Measurements from ENCODE around the gene NFIB. TPM values are rescaled to one million over a fixed set of nuclear protein-coding genes. Genes with fewer than 3 reads are reported as not detected.

NFIB gene
- total RNA-seq, 1 experiment from 2014 or later = 14.3 TPM

DNA sequence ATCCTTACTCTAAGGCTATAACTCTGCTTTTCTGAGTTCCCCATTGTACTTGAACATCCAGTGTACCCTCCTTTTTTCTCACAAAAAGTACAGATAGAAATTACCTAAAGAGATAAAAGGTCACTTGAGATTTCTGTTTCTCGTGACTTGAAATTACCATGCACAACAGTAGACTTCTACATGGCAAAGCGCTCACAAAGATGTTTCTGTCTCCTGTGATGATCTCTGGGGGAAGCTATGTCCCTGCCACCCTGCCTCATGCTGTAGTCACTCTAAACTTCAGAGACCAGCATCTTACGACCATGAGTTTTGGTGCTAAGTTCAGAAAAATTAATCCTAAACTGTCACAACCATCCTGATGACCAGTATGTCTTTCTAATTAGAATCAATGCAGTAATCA lies 36.2 kb downstream of the NFIB start:
- Mint-ChIP-seq H3K9me3 (no peaks in the 10 kb centered on the region), H3K27ac (no peak overlapping the region), H3K27me3 (ENCODE audit: low read depth) (no peaks in the 10 kb centered on the region), H3K36me3 (ENCODE audit: insufficient read depth in 1 of 3, low read depth in 3 of 3) (no peaks in the 10 kb centered on the region), H3K4me3 (no peak overlapping the region), H3K4me1 (peaks cover 49 to 56% of the 10 kb centered on the region in 2 experiments)
- H3T11ph ChIP-seq (ENCODE audit: low read length) = no peak overlapping the region
- no peak overlapping the region for H3K23ac ChIP-seq (ENCODE audit: insufficient read length, low read depth, low read length)
- no peak overlapping the region for H2BK15ac ChIP-seq (ENCODE audit: low read depth, low read length)
- no peaks in the 10 kb centered on the region for H3K79me1 ChIP-seq (ENCODE audit: insufficient read depth, low read depth, low read length, poor library complexity, severe bottlenecking)
- H4K5ac ChIP-seq (ENCODE audit: insufficient read length, low read depth, low read length) = no peak overlapping the region
- no peak overlapping the region for H3K9ac ChIP-seq (ENCODE audit: extremely low read depth, insufficient read length, low read length)
- TF ChIP-seq, protein P1, sequence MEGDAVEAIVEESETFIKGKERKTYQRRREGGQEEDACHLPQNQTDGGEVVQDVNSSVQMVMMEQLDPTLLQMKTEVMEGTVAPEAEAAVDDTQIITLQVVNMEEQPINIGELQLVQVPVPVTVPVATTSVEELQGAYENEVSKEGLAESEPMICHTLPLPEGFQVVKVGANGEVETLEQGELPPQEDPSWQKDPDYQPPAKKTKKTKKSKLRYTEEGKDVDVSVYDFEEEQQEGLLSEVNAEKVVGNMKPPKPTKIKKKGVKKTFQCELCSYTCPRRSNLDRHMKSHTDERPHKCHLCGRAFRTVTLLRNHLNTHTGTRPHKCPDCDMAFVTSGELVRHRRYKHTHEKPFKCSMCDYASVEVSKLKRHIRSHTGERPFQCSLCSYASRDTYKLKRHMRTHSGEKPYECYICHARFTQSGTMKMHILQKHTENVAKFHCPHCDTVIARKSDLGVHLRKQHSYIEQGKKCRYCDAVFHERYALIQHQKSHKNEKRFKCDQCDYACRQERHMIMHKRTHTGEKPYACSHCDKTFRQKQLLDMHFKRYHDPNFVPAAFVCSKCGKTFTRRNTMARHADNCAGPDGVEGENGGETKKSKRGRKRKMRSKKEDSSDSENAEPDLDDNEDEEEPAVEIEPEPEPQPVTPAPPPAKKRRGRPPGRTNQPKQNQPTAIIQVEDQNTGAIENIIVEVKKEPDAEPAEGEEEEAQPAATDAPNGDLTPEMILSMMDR (conservative IDR thresholded peaks at IDR 0.05) = no peak
- no peak overlapping the region for H2AFZ ChIP-seq (ENCODE audit: low read length)
- no CpG with 5 or more reads among the region's 3 CpGs for WGBS (ENCODE audit: extremely low coverage, insufficient read length, low lambda C conversion rate)
- H3K9me3 ChIP-seq (ENCODE audit: control insufficient read depth, low read depth, low read length) = no peaks in the 10 kb centered on the region
- peaks cover 10% of the 10 kb centered on the region for H3K4me1 ChIP-seq (ENCODE audit: insufficient read depth, low read length)
- H2BK20ac ChIP-seq (ENCODE audit: low read depth, low read length, poor library complexity, severe bottlenecking) = no peak overlapping the region
- H3K23me2 ChIP-seq (ENCODE audit: insufficient read length, low read depth, low read length, poor library complexity, severe bottlenecking) = no peaks in the 10 kb centered on the region
- no peaks in the 10 kb centered on the region for H3K79me2 ChIP-seq (ENCODE audit: insufficient read depth, low read length)
- no peak overlapping the region for H3K18ac ChIP-seq (ENCODE audit: insufficient read length, low read depth, low read length)
- no peak overlapping the region for H4K8ac ChIP-seq (replicated peaks; ENCODE audit: insufficient read length, low read depth, low read length)
- no peaks in the 10 kb centered on the region for H3K27me3 ChIP-seq (ENCODE audit: insufficient read depth, low read length)
- H2BK120ac ChIP-seq (ENCODE audit: low read depth, low read length, poor library complexity, severe bottlenecking) = no peak overlapping the region
- no peak overlapping the region for H2BK12ac ChIP-seq (ENCODE audit: insufficient read length, low read depth, low read length)
- no peak overlapping the region for H2BK5ac ChIP-seq (ENCODE audit: insufficient read length, low read length)
- no peak overlapping the region for H4K91ac ChIP-seq (ENCODE audit: insufficient read length, low read depth, low read length)
- H3K14ac ChIP-seq (ENCODE audit: insufficient read depth, low read length) = no peak overlapping the region
- DNase-seq = no peak
- no peak overlapping the region for H3K4me2 ChIP-seq (ENCODE audit: insufficient read depth, insufficient read length, low read length)
- H3K27ac ChIP-seq (ENCODE audit: insufficient read length, low read depth, low read length) = no peak overlapping the region
- no peak overlapping the region for H2AK5ac ChIP-seq (ENCODE audit: insufficient read length, low read length)
- H3K4ac ChIP-seq (ENCODE audit: low read depth, low read length) = no peak overlapping the region
- H3K56ac ChIP-seq (ENCODE audit: insufficient read length, low read depth, low read length) = no peak overlapping the region
- no peaks in the 10 kb centered on the region for H4K20me1 ChIP-seq (ENCODE audit: control insufficient read depth, insufficient read depth, insufficient read length)

Data from H9 (cell line).